ENCODE results near the gene POLR1A. TPM values are rescaled to one million over a fixed set of nuclear protein-coding genes. Genes with fewer than 3 reads are reported as not detected.

The POLR1A gene
- total RNA-seq, 1 donor from 2014 or later: 45.2 TPM

DNA sequence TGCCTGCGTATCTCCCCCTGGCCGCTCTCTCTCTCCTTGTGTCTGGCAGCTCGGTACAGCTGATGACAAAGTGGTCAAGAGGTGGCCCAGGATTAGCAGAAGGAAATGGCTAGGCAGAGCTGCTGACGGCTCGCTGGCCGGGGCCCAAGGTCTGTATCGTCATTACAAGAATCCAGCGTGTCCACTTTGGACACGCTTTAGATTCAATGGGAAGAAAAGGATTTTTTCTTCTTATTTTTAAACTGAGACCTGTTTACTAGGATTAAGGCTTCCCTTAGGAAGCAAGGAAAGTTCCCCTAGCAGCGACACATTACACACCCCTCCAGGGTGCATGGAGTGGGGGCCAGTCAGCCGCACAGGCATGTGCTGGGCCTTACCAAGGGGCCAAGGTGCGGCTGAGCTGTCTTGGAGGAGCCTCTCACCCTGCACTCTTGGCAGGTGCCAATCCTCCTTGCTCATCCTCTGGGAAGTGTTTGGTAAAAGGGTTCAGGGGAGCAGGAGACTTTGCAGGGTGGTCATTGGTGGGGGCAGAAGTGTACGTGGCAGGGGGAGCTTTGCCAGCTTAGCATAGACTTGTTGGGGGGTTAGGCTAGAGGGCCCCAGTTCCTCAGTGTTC, 76.8 kb downstream of the POLR1A start:
- Histone ChIP-seq H3K36me3 (ENCODE audit: insufficient read depth, low read length) (peaks cover 51% of the 10 kb centered on the region), H3K4me1 (ENCODE audit: insufficient read depth, low read length) (no peaks in the 10 kb centered on the region), H3K27ac (ENCODE audit: low read depth, low read length) (no peak overlapping the region), H3K4me3 (ENCODE audit: insufficient read depth, low read depth, low read length) (no peak overlapping the region), H3K79me2 (ENCODE audit: insufficient read depth, low read length) (no peaks in the 10 kb centered on the region), H4K20me1 (ENCODE audit: insufficient read depth, low read length) (no peaks in the 10 kb centered on the region), H3K27me3 (ENCODE audit: insufficient read depth, low read length) (no peaks in the 10 kb centered on the region), H3K9me3 (ENCODE audit: insufficient read depth, low read depth, low read length) (no peaks in the 10 kb centered on the region), H3K9ac (ENCODE audit: low read length) (no peak overlapping the region), H2AFZ (ENCODE audit: low read depth, low read length) (no peak overlapping the region), H3K4me2 (ENCODE audit: low read length) (no peak overlapping the region)
- no peak for TF ChIP-seq EZH2 (IDR thresholded peaks at IDR 0.05; ENCODE audit: insufficient read depth, low read length)
- TF ChIP-seq, protein P1, sequence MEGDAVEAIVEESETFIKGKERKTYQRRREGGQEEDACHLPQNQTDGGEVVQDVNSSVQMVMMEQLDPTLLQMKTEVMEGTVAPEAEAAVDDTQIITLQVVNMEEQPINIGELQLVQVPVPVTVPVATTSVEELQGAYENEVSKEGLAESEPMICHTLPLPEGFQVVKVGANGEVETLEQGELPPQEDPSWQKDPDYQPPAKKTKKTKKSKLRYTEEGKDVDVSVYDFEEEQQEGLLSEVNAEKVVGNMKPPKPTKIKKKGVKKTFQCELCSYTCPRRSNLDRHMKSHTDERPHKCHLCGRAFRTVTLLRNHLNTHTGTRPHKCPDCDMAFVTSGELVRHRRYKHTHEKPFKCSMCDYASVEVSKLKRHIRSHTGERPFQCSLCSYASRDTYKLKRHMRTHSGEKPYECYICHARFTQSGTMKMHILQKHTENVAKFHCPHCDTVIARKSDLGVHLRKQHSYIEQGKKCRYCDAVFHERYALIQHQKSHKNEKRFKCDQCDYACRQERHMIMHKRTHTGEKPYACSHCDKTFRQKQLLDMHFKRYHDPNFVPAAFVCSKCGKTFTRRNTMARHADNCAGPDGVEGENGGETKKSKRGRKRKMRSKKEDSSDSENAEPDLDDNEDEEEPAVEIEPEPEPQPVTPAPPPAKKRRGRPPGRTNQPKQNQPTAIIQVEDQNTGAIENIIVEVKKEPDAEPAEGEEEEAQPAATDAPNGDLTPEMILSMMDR (IDR thresholded peaks at IDR 0.05; ENCODE audit: insufficient read depth, low read depth, low read length): no peak
- Mint-ChIP-seq H3K27me3 (ENCODE audit: low read depth, unreplicated experiment) (no peaks in the 10 kb centered on the region), H3K4me3 (ENCODE audit: unreplicated experiment) (no peak overlapping the region), H3K27ac (ENCODE audit: unreplicated experiment) (no peak overlapping the region), H3K4me1 (ENCODE audit: low read depth, unreplicated experiment) (peaks cover 3% of the 10 kb centered on the region), H3K36me3 (ENCODE audit: low read depth, unreplicated experiment) (peaks cover 58% of the 10 kb centered on the region), H3K9me3 (ENCODE audit: unreplicated experiment) (no peaks in the 10 kb centered on the region)
- no peak for DNase-seq (ENCODE audit: low read depth)
- no peak for FAIRE-seq

- H3K9me3 Mint-ChIP-seq (ENCODE audit: unreplicated experiment): no peaks in the 10 kb centered on the region
- no peaks in the 10 kb centered on the region for H3K27me3 Mint-ChIP-seq (ENCODE audit: low read depth, unreplicated experiment)
- Histone ChIP-seq H3K4me2 (ENCODE audit: low read length) (no peak overlapping the region), H3K9me3 (ENCODE audit: insufficient read depth, low read depth, low read length) (no peaks in the 10 kb centered on the region), H3K27me3 (ENCODE audit: insufficient read depth, low read length) (no peaks in the 10 kb centered on the region), H2AFZ (ENCODE audit: low read depth, low read length) (no peak overlapping the region), H3K4me3 (ENCODE audit: insufficient read depth, low read depth, low read length) (no peak overlapping the region), H4K20me1 (ENCODE audit: insufficient read depth, low read length) (no peaks in the 10 kb centered on the region), H3K27ac (ENCODE audit: low read depth, low read length) (no peak overlapping the region), H3K9ac (ENCODE audit: low read length) (no peak overlapping the region), H3K4me1 (ENCODE audit: insufficient read depth, low read length) (no peaks in the 10 kb centered on the region), H3K36me3 (ENCODE audit: insufficient read depth, low read length) (peaks cover 48% of the 10 kb centered on the region), H3K79me2 (ENCODE audit: insufficient read depth, low read length) (no peaks in the 10 kb centered on the region)
- H3K4me3 Mint-ChIP-seq (ENCODE audit: unreplicated experiment): no peak overlapping the region
- peaks cover 3% of the 10 kb centered on the region for H3K4me1 Mint-ChIP-seq (ENCODE audit: low read depth, unreplicated experiment)
- TF ChIP-seq EZH2 (IDR thresholded peaks at IDR 0.05; ENCODE audit: insufficient read depth, low read length): no peak
- TF ChIP-seq, protein P1 (IDR thresholded peaks at IDR 0.05; ENCODE audit: insufficient read depth, low read depth, low read length): no peak
- peaks cover 58% of the 10 kb centered on the region for H3K36me3 Mint-ChIP-seq (ENCODE audit: low read depth, unreplicated experiment)
- DNase-seq (ENCODE audit: low read depth) (no peak), FAIRE-seq (no peak)
- no peak overlapping the region for H3K27ac Mint-ChIP-seq (ENCODE audit: unreplicated experiment)
Measured at GRCh38 chr2:86027922-86028765, 77.5 kb downstream of the POLR1A start.
